Activated naive CD8-positive, alpha-beta T cell treated with anti-CD3 and anti-CD28 coated beads, Interleukin-2, amount 10 ng/mL, durations not matched to agents 7 days and 5 days (primary cell): ENCODE data around the gene SRBD1. TPM values are rescaled to one million over a fixed set of nuclear protein-coding genes. Genes with fewer than 3 reads are reported as not detected.

Experiments
- ATAC-seq: fragments of 150-1000 bp; cut with Tn5 transposase; one replicate; pipeline ENCODE4 v1.10.0; 2021; ENCODE audit warnings: low read depth, moderate library complexity
- POLR2A ChIA-PET: fragments of 350-600 bp; sonication (Branson Sonifier 250); formaldehyde crosslinking; loops from one replicate; lab custom pipeline; 2021; ENCODE audit warnings: antibody characterized with exemption; lab: Charles Lee
- DNase-seq: peaks from one replicate; pipeline ENCODE4 v3.0.0; 2021
- H3K27ac Mint-ChIP-seq: one replicate; pipeline ENCODE4 v1.8.0; 2022; ENCODE audit warnings: mild to moderate bottlenecking, mixed read lengths
- H3K27me3 Mint-ChIP-seq: one replicate; pipeline ENCODE4 v1.8.0; 2022; ENCODE audit warnings: mild to moderate bottlenecking, moderate library complexity, mixed read lengths
- H3K36me3 Mint-ChIP-seq: one replicate; pipeline ENCODE4 v1.8.0; 2021; ENCODE audit warnings: mild to moderate bottlenecking, mixed read lengths
- H3K4me1 Mint-ChIP-seq: one replicate; pipeline ENCODE4 v1.8.0; 2021; ENCODE audit warnings: mixed read lengths
- H3K4me3 Mint-ChIP-seq: one replicate; pipeline ENCODE4 v1.8.0; 2022; ENCODE audit warnings: mild to moderate bottlenecking, moderate library complexity, mixed read lengths
- H3K9me3 Mint-ChIP-seq: one replicate; pipeline ENCODE4 v1.8.0; 2021; ENCODE audit warnings: mixed read lengths
- total RNA-seq, 2 experiments: library from RNA; stranded (reverse); gene quantifications; one replicate each; pipeline ENCODE4 v1.2.3, GENCODE V29; 2021

SRBD1 gene
- total RNA-seq, 2 experiments from 2014 or later, result 20.5 to 23.9 TPM

DNA sequence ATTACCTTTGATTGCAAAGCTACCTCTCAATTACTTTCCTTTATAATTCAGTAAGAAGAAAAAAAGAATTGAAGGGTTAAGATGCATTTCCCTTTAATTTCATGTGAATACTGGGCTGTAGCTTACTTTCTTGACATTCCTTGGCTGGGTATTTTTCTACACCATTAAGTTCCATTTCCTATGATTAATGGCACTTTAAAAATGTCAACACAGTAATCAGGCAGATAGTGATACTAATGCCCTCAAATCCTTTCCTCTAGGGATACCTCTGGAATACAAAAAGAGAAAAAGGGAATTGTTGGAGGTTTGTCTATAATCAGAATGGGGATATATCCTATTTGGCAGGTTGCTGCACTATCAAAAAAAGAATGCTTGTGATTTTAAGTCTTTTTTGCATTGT is 216.9 kb downstream of the SRBD1 start:
- peaks cover 8% of the 10 kb centered on the region for H3K36me3 Mint-ChIP-seq
- H3K27ac Mint-ChIP-seq, result no peak overlapping the region
- no peak for ATAC-seq
- H3K4me1 Mint-ChIP-seq, result no peaks in the 10 kb centered on the region
- H3K9me3 Mint-ChIP-seq, result no peaks in the 10 kb centered on the region
- H3K27me3 Mint-ChIP-seq, result no peaks in the 10 kb centered on the region
- DNase-seq, result no peak
- H3K4me3 Mint-ChIP-seq, result no peak overlapping the region
- POLR2A ChIA-PET, result no interaction called here

DNA sequence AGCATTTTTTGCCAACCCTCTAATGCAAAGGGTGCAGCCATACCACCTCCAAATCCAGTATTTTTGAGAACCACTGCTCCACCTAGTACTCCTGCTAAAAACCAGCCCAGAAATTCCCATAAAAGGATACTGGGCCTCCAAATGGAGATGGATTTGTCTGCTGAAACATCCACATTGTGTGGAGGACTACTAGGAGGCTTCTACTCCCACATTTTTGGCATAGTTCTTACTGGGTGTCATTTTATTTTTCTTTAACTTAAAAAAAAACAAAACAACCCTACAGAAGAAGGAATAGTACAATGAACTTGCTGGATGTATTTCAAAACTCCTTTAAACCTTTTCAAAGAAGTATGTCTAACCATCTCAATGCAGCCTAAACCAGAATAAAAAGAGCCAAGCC is 219.2 kb downstream of the SRBD1 start:
- Mint-ChIP-seq H3K4me3 (no peak overlapping the region), H3K9me3 (no peaks in the 10 kb centered on the region), H3K27me3 (no peaks in the 10 kb centered on the region), H3K36me3 (peaks cover 21% of the 10 kb centered on the region), H3K4me1 (no peaks in the 10 kb centered on the region), H3K27ac (no peak overlapping the region)
- ATAC-seq (no peak), DNase-seq (no peak)
- POLR2A ChIA-PET, result no interaction called here

DNA sequence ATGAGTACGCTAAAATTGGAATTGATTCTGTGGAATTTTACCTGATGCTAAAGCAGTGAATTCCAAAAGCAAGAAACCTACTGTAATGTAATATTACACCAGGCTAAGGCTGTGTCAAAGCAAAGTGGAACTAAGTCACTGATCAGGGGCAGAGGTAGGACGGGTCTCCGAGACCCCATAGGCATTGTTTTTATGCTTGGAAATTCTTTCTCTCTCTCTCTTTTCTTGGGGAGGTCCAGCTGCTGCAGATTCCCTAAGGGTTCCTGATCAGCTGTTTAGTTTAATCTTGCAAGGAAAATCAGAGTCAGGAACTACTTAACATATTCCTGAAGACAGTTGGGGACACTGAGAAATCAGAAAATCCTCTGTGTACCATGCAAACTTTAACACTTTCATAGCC is 220.2 kb downstream of the SRBD1 start:
- ATAC-seq (no peak), DNase-seq (no peak)
- Mint-ChIP-seq H3K36me3 (peaks cover 21% of the 10 kb centered on the region), H3K4me3 (no peak overlapping the region), H3K27ac (no peak overlapping the region), H3K4me1 (no peaks in the 10 kb centered on the region), H3K27me3 (no peaks in the 10 kb centered on the region), H3K9me3 (no peaks in the 10 kb centered on the region)
- POLR2A ChIA-PET, result no interaction called here

DNA sequence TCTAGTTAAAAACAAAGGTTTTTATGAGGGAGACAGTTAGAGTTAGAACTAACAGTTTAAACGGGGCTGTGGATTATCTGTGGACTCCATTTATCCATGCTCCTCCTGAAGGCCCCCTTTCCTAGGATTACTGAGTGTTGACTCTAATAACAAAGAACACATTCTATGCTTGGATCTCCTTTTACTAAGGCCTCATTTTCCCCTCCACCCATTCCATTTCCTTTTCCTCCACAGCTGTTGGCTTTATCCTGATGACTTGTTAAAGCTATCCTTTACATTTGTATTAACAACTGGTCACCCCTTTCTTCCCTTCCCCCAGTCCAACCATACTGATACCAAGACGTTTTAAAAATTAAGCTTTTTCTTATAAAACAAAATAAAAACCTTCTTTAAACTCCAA is 220.6 kb downstream of the SRBD1 start:
- H3K27ac Mint-ChIP-seq, result no peak overlapping the region
- H3K4me1 Mint-ChIP-seq, result no peaks in the 10 kb centered on the region
- no peak for ATAC-seq
- POLR2A ChIA-PET, result no interaction called here
- H3K27me3 Mint-ChIP-seq, result no peaks in the 10 kb centered on the region
- H3K4me3 Mint-ChIP-seq, result no peak overlapping the region
- H3K36me3 Mint-ChIP-seq, result peaks cover 21% of the 10 kb centered on the region
- no peaks in the 10 kb centered on the region for H3K9me3 Mint-ChIP-seq
- DNase-seq, result no peak

DNA sequence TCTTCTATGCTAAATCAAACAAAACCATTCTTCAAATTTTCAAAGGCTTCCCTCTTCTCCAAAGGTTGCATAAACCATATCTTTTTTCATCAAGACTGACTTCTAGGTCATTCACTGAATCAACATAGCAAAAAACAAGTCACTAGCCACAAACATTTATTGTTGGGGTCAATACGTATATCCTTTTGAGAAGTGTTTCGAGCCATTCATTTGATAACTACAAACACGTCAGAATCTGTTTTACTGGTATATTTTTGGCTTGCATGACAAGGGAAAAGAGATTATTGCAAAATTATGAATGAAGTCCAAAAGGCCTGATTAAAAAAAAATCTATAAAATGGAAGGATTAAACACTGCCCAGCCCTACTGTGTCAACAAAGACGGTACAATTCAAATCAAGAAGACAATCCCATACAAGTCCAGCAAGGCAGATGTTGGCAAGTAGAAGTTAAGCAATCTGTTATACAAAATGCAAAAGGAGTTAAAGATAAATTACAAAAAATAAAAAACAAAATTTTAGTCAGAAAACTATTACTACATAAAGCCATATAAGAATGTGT is 222.4 kb downstream of the SRBD1 start:
- DNase-seq (no peak), ATAC-seq (no peak)
- peaks cover 21% of the 10 kb centered on the region for H3K36me3 Mint-ChIP-seq
- POLR2A ChIA-PET, result no interaction called here
- H3K27me3 Mint-ChIP-seq, result no peaks in the 10 kb centered on the region
- no peak overlapping the region for H3K4me3 Mint-ChIP-seq
- no peak overlapping the region for H3K27ac Mint-ChIP-seq
- H3K4me1 Mint-ChIP-seq, result no peaks in the 10 kb centered on the region
- H3K9me3 Mint-ChIP-seq, result no peaks in the 10 kb centered on the region

DNA sequence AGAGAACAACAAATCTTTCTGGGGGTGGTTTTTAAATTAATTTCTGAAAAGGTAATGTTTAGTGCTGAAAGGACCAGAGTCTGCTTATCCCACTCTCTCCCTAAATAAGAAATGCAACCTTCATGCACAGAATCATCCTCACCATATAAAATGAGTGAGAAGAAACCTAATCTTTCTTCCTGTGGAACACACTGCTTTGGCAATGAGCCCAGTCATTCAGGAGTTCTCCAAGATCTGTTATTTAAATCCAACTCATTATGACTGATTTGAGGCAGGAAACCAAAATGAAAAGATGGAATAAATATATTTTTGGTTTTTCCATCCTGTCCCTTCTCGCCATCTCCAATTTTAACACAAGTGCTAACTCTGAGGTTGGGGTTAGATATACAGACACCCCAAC is 228.3 kb downstream of the SRBD1 start:
- no peak overlapping the region for H3K27ac Mint-ChIP-seq
- no peak for ATAC-seq
- H3K4me1 Mint-ChIP-seq, result no peaks in the 10 kb centered on the region
- no peaks in the 10 kb centered on the region for H3K9me3 Mint-ChIP-seq
- H3K4me3 Mint-ChIP-seq, result no peak overlapping the region
- DNase-seq, result no peak
- H3K36me3 Mint-ChIP-seq, result peaks cover 1% of the 10 kb centered on the region
- POLR2A ChIA-PET, result no interaction called here
- H3K27me3 Mint-ChIP-seq, result no peaks in the 10 kb centered on the region

DNA sequence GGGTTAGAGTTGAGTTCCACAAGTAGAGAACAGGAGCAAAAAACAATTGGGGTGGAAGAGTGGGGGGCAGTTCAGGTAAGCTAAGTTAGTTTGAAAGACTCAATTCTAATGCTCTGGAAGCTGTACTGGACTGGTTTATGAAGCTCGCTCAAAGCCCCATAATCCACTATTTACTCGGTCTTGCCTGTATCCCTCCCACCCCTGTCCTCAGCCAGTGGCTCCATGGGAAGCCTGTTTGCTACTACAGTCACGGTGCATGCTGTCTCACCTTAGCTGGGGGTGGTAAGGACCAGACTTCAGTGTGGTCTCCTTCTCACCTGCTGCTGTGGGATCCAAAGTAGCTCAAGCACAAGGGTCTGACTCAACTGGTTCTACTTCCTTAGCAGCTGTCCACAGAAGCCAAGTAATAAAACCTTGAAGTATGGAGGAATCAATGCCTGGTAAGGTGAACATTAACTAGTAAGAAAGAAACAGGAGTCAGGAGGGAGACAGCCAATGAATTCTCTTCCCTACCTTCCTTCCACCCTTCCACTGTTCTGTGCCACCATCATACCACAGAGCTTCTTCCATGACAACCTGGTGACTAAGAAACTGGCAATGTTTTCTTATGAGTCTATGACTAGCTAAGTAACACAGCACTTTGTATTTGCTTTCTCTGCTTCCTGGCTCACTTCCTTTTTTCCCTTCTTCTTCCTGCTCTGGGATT is 230.8 kb downstream of the SRBD1 start:
- no peaks in the 10 kb centered on the region for H3K4me1 Mint-ChIP-seq
- no peak for DNase-seq
- no peaks in the 10 kb centered on the region for H3K9me3 Mint-ChIP-seq
- no peaks in the 10 kb centered on the region for H3K27me3 Mint-ChIP-seq
- H3K27ac Mint-ChIP-seq, result no peak overlapping the region
- no peak for ATAC-seq
- no peaks in the 10 kb centered on the region for H3K36me3 Mint-ChIP-seq
- no peak overlapping the region for H3K4me3 Mint-ChIP-seq
- POLR2A ChIA-PET, result no interaction called here

DNA sequence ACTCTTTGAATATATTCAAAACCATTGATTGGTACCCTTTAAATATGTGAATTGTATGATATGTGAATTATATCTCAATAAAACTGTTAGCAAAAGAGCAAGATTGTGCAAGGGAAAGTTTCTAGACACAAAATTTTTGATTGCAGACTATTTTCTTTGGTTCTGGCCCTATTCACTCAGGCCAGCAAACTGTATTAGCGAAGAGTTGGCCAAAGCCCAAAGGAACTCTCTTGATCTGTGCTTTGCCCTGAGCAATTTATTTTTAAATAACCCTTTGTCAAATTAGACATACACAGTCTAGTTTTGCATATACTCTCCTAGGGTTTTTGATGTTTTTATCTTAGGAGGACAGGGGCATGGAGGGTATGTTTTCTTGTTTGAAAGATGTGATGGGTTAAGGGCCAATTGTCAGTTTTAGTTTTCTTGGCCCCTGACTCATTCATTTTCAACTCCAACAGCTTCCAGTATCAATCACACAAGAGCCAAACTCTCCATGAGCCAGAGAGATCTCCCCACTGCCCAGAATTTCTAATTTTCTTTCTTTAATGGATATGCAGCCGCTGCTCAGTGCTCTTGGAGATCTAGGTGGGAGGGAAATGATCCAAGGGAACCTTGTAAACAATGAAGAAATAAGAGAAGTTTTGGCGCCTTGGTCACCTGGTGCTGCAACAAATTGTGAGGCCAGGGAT is 231.5 kb downstream of the SRBD1 start:
- Mint-ChIP-seq H3K4me1 (no peaks in the 10 kb centered on the region), H3K36me3 (no peaks in the 10 kb centered on the region), H3K9me3 (no peaks in the 10 kb centered on the region), H3K27me3 (no peaks in the 10 kb centered on the region), H3K27ac (no peak overlapping the region), H3K4me3 (no peak overlapping the region)
- POLR2A ChIA-PET, result no interaction called here
- ATAC-seq (no peak), DNase-seq (no peak)

DNA sequence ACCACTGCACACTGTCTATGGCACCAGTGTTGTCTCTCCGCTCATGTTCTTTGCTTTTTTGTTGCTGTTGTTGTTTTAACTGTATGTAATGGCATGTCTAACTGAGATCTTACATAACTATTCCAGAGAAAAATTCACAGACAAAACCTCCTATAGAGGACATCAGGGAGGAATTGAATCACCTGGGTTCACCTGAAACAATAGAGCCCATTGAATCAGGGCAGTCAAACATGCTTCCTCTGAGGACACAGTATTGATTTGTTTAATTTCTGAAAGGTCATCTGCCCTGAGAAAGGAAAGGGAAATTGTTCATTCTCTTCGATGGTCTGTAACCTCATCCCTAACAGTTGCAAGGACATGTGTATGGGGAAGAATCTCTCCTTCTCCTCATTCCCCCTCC is 237.5 kb downstream of the SRBD1 start:
- no peaks in the 10 kb centered on the region for H3K9me3 Mint-ChIP-seq
- DNase-seq, result no peak
- no peaks in the 10 kb centered on the region for H3K27me3 Mint-ChIP-seq
- H3K4me1 Mint-ChIP-seq, result no peaks in the 10 kb centered on the region
- no peak overlapping the region for H3K27ac Mint-ChIP-seq
- no peak for ATAC-seq
- no peaks in the 10 kb centered on the region for H3K36me3 Mint-ChIP-seq
- POLR2A ChIA-PET, result no interaction called here
- no peak overlapping the region for H3K4me3 Mint-ChIP-seq

DNA sequence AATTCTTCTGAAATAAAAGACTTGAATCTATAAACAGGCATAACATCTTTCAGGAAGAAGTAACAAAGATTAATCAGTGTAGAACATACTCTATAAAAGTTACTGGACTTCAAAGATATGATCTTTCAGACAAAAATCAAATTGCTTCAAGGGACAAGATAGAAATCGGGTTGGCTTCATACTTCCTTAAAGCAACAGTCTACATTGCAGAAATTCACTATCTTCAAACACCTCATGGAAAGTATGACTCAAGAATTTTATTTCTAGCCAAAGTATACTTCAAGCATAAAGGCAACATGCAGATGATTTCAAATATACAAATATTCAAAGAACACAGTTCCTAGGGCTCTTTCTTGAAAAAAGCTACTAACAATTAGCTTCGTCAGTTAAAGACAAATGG is 240.7 kb downstream of the SRBD1 start:
- no peaks in the 10 kb centered on the region for H3K9me3 Mint-ChIP-seq
- no peak for ATAC-seq
- H3K4me1 Mint-ChIP-seq, result no peaks in the 10 kb centered on the region
- DNase-seq, result no peak
- no peaks in the 10 kb centered on the region for H3K36me3 Mint-ChIP-seq
- POLR2A ChIA-PET, result no interaction called here
- peaks cover 2% of the 10 kb centered on the region for H3K27me3 Mint-ChIP-seq
- no peak overlapping the region for H3K27ac Mint-ChIP-seq
- no peak overlapping the region for H3K4me3 Mint-ChIP-seq

DNA sequence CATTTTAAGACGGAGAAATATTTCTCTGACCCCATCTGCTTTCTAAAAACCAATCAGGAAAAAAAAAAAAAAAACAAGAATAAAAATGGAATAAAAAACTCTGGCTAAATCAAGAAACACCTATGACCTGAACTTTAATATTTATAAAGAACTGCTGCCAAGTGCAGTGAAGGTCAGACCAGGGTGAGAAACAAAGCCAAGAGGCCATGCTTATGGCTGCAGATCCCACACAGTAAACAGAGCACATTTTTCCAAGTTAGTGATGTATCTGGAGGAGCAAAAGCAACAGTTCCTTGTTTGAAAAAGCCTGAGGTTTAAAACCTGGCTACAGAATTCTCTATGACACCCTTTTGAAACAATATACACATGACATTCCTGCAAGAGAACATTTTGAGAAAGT is 242.3 kb downstream of the SRBD1 start:
- POLR2A ChIA-PET, result no interaction called here
- ATAC-seq (no peak), DNase-seq (no peak)
- H3K27ac Mint-ChIP-seq, result no peak overlapping the region
- H3K4me3 Mint-ChIP-seq, result no peak overlapping the region
- H3K9me3 Mint-ChIP-seq, result no peaks in the 10 kb centered on the region
- no peaks in the 10 kb centered on the region for H3K36me3 Mint-ChIP-seq
- H3K27me3 Mint-ChIP-seq, result peaks cover 4% of the 10 kb centered on the region
- H3K4me1 Mint-ChIP-seq, result no peaks in the 10 kb centered on the region

DNA sequence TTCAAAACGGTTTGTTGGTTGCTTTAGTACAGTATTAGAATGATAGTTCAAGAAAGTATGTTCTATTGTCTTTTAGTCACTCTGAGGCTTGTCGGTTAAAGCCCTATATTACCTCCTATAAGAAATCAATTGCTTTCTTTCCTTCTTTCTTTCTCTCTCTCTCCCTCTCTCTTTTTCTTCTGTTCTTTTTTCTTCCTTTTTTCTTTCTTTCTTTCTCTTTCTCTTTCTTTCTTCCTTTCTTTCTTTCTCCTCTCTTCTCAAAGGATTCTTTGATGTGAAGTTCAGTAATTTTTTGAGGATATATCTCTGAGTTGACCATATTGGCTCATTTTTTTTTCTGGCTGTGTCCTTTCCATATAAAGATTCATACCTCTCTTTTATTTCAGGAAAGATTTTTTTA is 249.4 kb downstream of the SRBD1 start:
- no peak for DNase-seq
- POLR2A ChIA-PET, result no interaction called here
- H3K27ac Mint-ChIP-seq, result no peak overlapping the region
- H3K4me3 Mint-ChIP-seq, result no peak overlapping the region
- ATAC-seq, result no peak
- H3K4me1 Mint-ChIP-seq, result no peaks in the 10 kb centered on the region
- H3K27me3 Mint-ChIP-seq, result peaks cover 19% of the 10 kb centered on the region
- no peaks in the 10 kb centered on the region for H3K36me3 Mint-ChIP-seq
- no peaks in the 10 kb centered on the region for H3K9me3 Mint-ChIP-seq

DNA sequence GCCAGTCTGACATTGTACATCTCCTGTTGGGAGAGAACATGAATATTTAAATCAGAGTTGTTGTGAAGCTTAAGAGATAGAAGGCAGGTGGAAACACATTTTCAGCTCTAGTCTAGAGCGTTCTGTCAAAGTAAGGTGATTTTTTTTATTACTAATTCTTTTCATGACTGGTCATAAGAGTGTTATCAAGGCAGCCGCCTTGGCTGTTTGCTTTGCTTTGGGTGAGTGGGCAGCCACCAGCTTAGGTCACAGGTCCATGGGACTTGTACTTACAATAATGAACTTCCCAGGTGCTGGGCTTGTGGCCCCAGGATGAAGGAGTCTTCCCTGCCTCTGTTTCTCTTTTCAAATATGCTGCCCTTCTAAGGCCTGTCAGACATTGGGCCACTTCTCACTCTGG is 256.3 kb downstream of the SRBD1 start:
- no peak overlapping the region for H3K4me3 Mint-ChIP-seq
- no peaks in the 10 kb centered on the region for H3K36me3 Mint-ChIP-seq
- H3K4me1 Mint-ChIP-seq, result no peaks in the 10 kb centered on the region
- H3K27ac Mint-ChIP-seq, result no peak overlapping the region
- no peaks in the 10 kb centered on the region for H3K9me3 Mint-ChIP-seq
- no peak for ATAC-seq
- POLR2A ChIA-PET, result no interaction called here
- H3K27me3 Mint-ChIP-seq, result no peaks in the 10 kb centered on the region
- DNase-seq, result no peak

DNA sequence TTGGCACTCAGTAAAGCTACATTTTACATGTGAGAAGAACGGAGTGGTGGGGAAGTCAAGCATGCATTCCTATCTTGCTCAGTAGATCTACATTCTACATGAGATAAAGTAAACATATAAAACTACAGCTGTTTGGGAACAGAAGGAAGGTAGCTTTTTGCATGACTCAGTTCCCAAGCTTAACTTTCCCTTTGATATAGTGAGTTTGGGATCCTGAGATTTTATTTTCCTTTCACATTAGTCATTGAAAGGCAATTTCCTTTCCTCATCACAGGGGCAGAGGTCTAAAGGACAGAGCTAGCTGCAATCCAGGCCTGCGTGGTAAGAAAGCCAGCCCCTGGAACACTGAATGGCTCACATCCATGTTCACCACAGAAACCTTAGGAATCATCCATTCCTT is 257.2 kb downstream of the SRBD1 start:
- POLR2A ChIA-PET, result no interaction called here
- Mint-ChIP-seq H3K4me3 (no peak overlapping the region), H3K27ac (no peak overlapping the region), H3K36me3 (no peaks in the 10 kb centered on the region), H3K9me3 (no peaks in the 10 kb centered on the region), H3K27me3 (no peaks in the 10 kb centered on the region), H3K4me1 (no peaks in the 10 kb centered on the region)
- DNase-seq, result no peak
- ATAC-seq, result no peak
